Activated naive CD8-positive, alpha-beta T cell treated with anti-CD3 and anti-CD28 coated beads for 36 hours (primary cell): Measurements from ENCODE around the gene LMOD2. TPM values are rescaled to one million over a fixed set of nuclear protein-coding genes. Genes with fewer than 3 reads are reported as not detected.

Source experiments
- DNase-seq: peaks from one replicate; pipeline ENCODE4 v3.0.0; 2021
- H3K27ac Mint-ChIP-seq: one replicate; pipeline ENCODE4 v1.8.0; 2022; ENCODE audit warnings: mild to moderate bottlenecking, moderate library complexity, mixed read lengths
- H3K27me3 Mint-ChIP-seq: one replicate; pipeline ENCODE4 v1.8.0; 2022; ENCODE audit warnings: mild to moderate bottlenecking, mixed read lengths
- H3K36me3 Mint-ChIP-seq: one replicate; pipeline ENCODE4 v1.8.0; 2021; ENCODE audit warnings: mild to moderate bottlenecking, mixed read lengths
- H3K4me1 Mint-ChIP-seq: one replicate; pipeline ENCODE4 v1.8.0; 2021; ENCODE audit warnings: mixed read lengths
- H3K4me3 Mint-ChIP-seq: one replicate; pipeline ENCODE4 v1.8.0; 2022; ENCODE audit warnings: mild to moderate bottlenecking, moderate library complexity, mixed read lengths
- H3K9me3 Mint-ChIP-seq: one replicate; pipeline ENCODE4 v1.8.0; 2022; ENCODE audit warnings: mixed read lengths
- total RNA-seq, 2 experiments: library from RNA; stranded (reverse); gene quantifications; one replicate each; pipeline ENCODE4 v1.2.3, GENCODE V29; 2021

The LMOD2 gene
- total RNA-seq, 2 experiments from 2014 or later = not detected

GRCh38 chr7:123656544-123657303, 1.1 kb downstream of the LMOD2 start:
- DNase-seq = no peak
- Mint-ChIP-seq H3K27me3 (peaks cover 5% of the 10 kb centered on the region), H3K4me3 (no peak overlapping the region), H3K9me3 (no peaks in the 10 kb centered on the region), H3K4me1 (no peaks in the 10 kb centered on the region), H3K27ac (no peak overlapping the region), H3K36me3 (no peaks in the 10 kb centered on the region)

GRCh38 chr7:123657304-123657685, 1.6 kb downstream of the LMOD2 start:
- H3K27ac Mint-ChIP-seq = no peak overlapping the region
- no peak for DNase-seq
- no peaks in the 10 kb centered on the region for H3K4me1 Mint-ChIP-seq
- no peaks in the 10 kb centered on the region for H3K9me3 Mint-ChIP-seq
- H3K27me3 Mint-ChIP-seq = peaks cover 9% of the 10 kb centered on the region
- H3K4me3 Mint-ChIP-seq = no peak overlapping the region
- H3K36me3 Mint-ChIP-seq = no peaks in the 10 kb centered on the region

DNA sequence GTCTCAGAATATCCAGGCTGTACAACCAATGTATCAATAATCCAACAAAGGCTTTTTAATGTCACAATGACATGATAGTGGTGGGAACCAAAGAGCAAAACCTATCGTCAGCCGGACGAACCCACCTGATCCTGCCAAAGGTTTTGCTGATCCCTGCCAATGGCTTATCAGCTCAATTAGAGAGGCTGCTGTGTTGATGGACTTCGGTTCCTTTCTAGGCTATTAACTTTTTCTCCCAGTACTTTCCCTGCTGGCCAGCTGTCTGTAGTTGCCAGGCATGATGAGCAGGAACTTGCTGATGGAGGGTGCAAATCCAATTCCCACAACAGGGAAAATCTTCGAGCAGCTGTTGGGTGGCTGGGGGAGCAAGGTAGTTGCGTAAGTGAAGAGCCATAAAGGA, 2.4 kb downstream of the LMOD2 start:
- Mint-ChIP-seq H3K4me3 (no peak overlapping the region), H3K9me3 (no peaks in the 10 kb centered on the region), H3K4me1 (no peaks in the 10 kb centered on the region), H3K27me3 (peaks cover 16% of the 10 kb centered on the region), H3K36me3 (no peaks in the 10 kb centered on the region), H3K27ac (no peak overlapping the region)
- no peak for DNase-seq

GRCh38 chr7:123660514-123661354, 5.1 kb downstream of the LMOD2 start:
- Mint-ChIP-seq H3K4me3 (no peak overlapping the region), H3K36me3 (no peaks in the 10 kb centered on the region), H3K27ac (no peak overlapping the region), H3K4me1 (no peaks in the 10 kb centered on the region), H3K9me3 (no peaks in the 10 kb centered on the region), H3K27me3 (peaks cover 23% of the 10 kb centered on the region)
- DNase-seq = no peak

GRCh38 chr7:123661765-123662164, 6.1 kb downstream of the LMOD2 start:
- Mint-ChIP-seq H3K36me3 (no peaks in the 10 kb centered on the region), H3K27ac (no peak overlapping the region), H3K4me3 (no peak overlapping the region), H3K9me3 (no peaks in the 10 kb centered on the region), H3K4me1 (no peaks in the 10 kb centered on the region), H3K27me3 (peaks cover 23% of the 10 kb centered on the region)
- DNase-seq = no peak

DNA sequence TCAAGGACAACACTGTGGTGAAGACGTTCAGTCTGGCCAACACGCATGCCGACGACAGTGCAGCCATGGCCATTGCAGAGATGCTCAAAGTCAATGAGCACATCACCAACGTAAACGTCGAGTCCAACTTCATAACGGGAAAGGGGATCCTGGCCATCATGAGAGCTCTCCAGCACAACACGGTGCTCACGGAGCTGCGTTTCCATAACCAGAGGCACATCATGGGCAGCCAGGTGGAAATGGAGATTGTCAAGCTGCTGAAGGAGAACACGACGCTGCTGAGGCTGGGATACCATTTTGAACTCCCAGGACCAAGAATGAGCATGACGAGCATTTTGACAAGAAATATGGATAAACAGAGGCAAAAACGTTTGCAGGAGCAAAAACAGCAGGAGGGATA, 6.6 kb downstream of the LMOD2 start:
- Mint-ChIP-seq H3K36me3 (no peaks in the 10 kb centered on the region), H3K27ac (no peak overlapping the region), H3K27me3 (peaks cover 23% of the 10 kb centered on the region), H3K9me3 (no peaks in the 10 kb centered on the region), H3K4me3 (no peak overlapping the region), H3K4me1 (no peaks in the 10 kb centered on the region)
- no peak for DNase-seq

GRCh38 chr7:123662755-123663154, 7.1 kb downstream of the LMOD2 start:
- Mint-ChIP-seq H3K36me3 (no peaks in the 10 kb centered on the region), H3K4me1 (no peaks in the 10 kb centered on the region), H3K27me3 (peaks cover 23% of the 10 kb centered on the region), H3K27ac (no peak overlapping the region), H3K4me3 (no peak overlapping the region), H3K9me3 (no peaks in the 10 kb centered on the region)
- DNase-seq = no peak

GRCh38 chr7:123663200-123663599, 7.5 kb downstream of the LMOD2 start:
- no peak for DNase-seq
- Mint-ChIP-seq H3K4me1 (no peaks in the 10 kb centered on the region), H3K27ac (no peak overlapping the region), H3K36me3 (no peaks in the 10 kb centered on the region), H3K4me3 (no peak overlapping the region), H3K27me3 (peaks cover 23% of the 10 kb centered on the region), H3K9me3 (no peaks in the 10 kb centered on the region)

DNA sequence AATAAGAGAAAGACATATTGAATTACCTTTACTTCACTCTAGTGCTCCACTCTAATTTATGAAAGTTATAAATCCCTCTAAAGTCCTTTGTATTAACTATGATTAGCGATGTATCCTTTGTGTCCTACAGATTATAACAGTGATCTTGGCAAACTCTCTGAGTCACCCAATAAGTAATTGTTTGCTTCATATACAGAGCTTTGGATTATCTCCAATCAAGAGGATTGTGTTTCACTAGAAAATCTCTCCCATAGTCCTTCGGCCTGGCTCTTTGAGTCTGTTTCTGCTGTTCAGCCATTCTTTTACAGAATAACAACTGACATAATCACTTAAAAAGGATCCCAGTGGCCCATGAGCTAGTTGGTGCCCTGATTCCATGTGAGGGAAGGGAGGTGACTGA, 9.5 kb downstream of the LMOD2 start:
- Mint-ChIP-seq H3K36me3 (no peaks in the 10 kb centered on the region), H3K4me1 (no peaks in the 10 kb centered on the region), H3K9me3 (no peaks in the 10 kb centered on the region), H3K4me3 (no peak overlapping the region), H3K27ac (no peak overlapping the region), H3K27me3 (peaks cover 23% of the 10 kb centered on the region)
- DNase-seq = no peak

- Mint-ChIP-seq H3K4me1 (no peaks in the 10 kb centered on the region), H3K27ac (no peak overlapping the region), H3K27me3 (peaks cover 23% of the 10 kb centered on the region), H3K4me3 (no peak overlapping the region), H3K36me3 (no peaks in the 10 kb centered on the region), H3K9me3 (no peaks in the 10 kb centered on the region)
- no peak for DNase-seq
Observed at GRCh38 chr7:123665896-123666295, 10.2 kb downstream of the LMOD2 start.

- Mint-ChIP-seq H3K27me3 (peaks cover 20% of the 10 kb centered on the region), H3K27ac (no peak overlapping the region), H3K9me3 (no peaks in the 10 kb centered on the region), H3K4me3 (no peak overlapping the region), H3K4me1 (no peaks in the 10 kb centered on the region), H3K36me3 (no peaks in the 10 kb centered on the region)
- DNase-seq = no peak
Observed at GRCh38 chr7:123666492-123666891, 10.8 kb downstream of the LMOD2 start.

DNA sequence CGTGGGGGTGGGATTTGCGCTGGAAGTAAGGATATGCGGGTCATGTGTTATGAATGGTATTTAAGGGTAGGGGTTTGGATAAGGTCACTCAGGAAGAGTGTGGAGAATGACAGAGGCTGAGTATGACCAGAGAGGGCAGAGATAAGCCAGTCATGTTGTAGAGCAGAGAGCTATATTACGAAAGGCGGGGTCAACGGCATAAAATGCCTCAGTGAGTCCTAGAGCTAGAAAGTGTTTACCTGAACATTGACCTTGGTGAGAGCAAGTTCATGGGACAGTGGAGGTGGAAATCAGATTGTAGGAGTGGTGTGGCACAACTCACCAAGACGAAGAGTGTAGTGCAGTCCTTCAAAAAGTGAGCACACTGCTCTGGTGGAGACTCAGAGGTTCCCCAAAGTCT, 13.8 kb downstream of the LMOD2 start:
- Mint-ChIP-seq H3K9me3 (no peaks in the 10 kb centered on the region), H3K4me3 (no peak overlapping the region), H3K4me1 (no peaks in the 10 kb centered on the region), H3K27me3 (peaks cover 5% of the 10 kb centered on the region), H3K36me3 (no peaks in the 10 kb centered on the region), H3K27ac (no peak overlapping the region)
- DNase-seq = no peak

DNA sequence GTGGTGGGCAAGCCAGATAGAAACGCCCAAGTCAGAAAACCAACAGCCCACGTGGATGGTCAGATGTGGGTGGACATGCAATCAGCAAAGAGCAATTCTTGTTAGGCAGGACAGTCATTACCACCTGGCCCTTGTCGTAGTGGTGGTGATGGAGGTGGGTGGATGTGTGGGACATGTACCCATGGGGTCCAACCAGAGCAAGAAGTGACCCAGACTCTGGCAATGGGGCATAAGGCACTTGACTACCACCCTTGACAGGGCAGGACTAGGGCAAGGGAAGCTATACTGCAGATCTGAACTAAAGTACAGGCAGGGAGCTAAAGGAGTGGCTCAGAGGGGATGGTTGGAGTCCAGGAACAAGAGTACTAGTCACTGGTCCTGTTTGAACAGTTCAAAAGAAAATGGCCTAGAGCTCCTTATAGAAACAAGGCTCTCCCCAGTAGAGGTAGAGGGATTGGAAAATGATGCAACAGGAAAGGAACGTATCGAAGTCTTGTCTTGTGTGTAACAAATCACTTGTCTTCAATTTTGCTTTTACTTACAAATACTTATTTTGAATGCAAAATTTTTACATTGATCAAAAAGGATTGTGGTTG, 17.6 kb downstream of the LMOD2 start:
- Mint-ChIP-seq H3K27ac (no peak overlapping the region), H3K27me3 (no peaks in the 10 kb centered on the region), H3K9me3 (no peaks in the 10 kb centered on the region), H3K36me3 (no peaks in the 10 kb centered on the region), H3K4me1 (no peaks in the 10 kb centered on the region), H3K4me3 (no peak overlapping the region)
- no peak for DNase-seq

DNA sequence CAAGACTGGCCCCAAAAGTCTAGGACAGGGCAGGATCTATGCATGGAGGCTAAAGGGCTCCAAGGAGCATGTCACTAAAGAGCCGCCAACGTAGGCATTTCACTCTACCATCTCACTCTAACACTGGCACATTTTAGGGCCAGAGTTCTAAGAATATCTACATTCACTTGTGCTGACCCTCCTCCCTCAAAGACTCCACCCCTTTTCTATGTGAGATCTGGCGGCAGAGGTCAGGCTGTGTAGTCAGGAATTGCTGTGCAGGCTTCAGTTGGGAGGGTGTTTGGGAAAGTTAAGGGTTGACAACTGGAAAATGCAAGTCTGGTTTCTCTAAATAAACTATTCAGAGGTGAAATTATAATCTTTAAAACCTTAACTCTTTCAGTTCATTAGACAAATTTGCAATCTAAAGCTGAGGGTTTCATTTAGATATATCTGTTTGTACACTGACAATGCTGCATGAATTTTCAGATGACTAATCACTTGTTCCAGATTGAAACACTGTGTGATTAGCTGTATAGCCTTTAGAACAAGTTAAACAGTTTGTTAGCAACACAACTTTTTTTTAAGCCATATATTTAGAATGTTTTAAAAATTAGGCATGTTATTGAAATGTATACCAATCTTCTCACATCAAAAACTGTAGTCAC, 18.2 kb downstream of the LMOD2 start:
- Mint-ChIP-seq H3K27me3 (no peaks in the 10 kb centered on the region), H3K36me3 (no peaks in the 10 kb centered on the region), H3K9me3 (no peaks in the 10 kb centered on the region), H3K27ac (no peak overlapping the region), H3K4me1 (no peaks in the 10 kb centered on the region), H3K4me3 (no peak overlapping the region)
- no peak for DNase-seq
